GM12892 (cell line): Measurements from ENCODE around the gene EMILIN1. TPM values are rescaled to one million over a fixed set of nuclear protein-coding genes. Genes with fewer than 3 reads are reported as not detected.

ENCODE experiments used
- DNase-seq: peaks from one replicate; pipeline ENCODE4 v3.0.0; 2011; ENCODE audit not compliant: insufficient read length
- FAIRE-seq: peaks from 2 replicates; lab custom pipeline; 2011; peaks lifted over from hg19 to GRCh38; lab: Jason Lieb, UNC
- POLR2A ChIP-seq: IDR thresholded peaks from 2 replicates; pipeline ENCODE4 v1.6.1; 2011; ENCODE audit warnings: low read depth, low read length, control low read depth
- POLR2AphosphoS5 ChIP-seq: IDR thresholded peaks from 2 replicates; pipeline ENCODE4 v1.6.1; 2011; ENCODE audit warnings: low read depth, low read length, control low read depth
- TAF1 ChIP-seq: IDR thresholded peaks from 2 replicates; pipeline ENCODE4 v1.6.1; 2011; ENCODE audit warnings: low read depth, mild to moderate bottlenecking, control low read depth, low read length, borderline replicate concordance
- polyA plus RNA-seq: library from polyadenylated mRNA; unstranded; fragments of >200 nt; gene quantifications from one replicate; pipeline ENCODE4 v1.2.1, GENCODE V29; 2012; ENCODE audit warnings: missing spikeins, inconsistent platforms; ENCODE audit not compliant: missing spikeins

Gene EMILIN1
- polyA plus RNA-seq: 0.17 TPM

GRCh38 chr2:27078267-27079194 lies at the start of gene EMILIN1:
TSS of gene EMILIN1 (plus strand) at chr2:27078615. CDS start at chr2:27079066, 451 bp downstream.
- FAIRE-seq: no peak
- no peak for DNase-seq

GRCh38 chr2:27029051-27029450 lies 49.4 kb upstream of the EMILIN1 start:
- TF ChIP-seq POLR2A: no peak
- no peak for TF ChIP-seq POLR2AphosphoS5
- no peak for TF ChIP-seq TAF1
- DNase-seq: no peak
- no peak for FAIRE-seq

More at GRCh38 chr2:27078267-27079194, at the start of gene EMILIN1:
- TF ChIP-seq POLR2AphosphoS5 (no peak), POLR2A (no peak), TAF1 (no peak)

- TF ChIP-seq POLR2AphosphoS5 (peak; percentile 61; the same call in 1 of the 2 replicates), POLR2A (peak; percentile 83), TAF1 (peak; percentile 38; the same call in 1 of the 2 replicates)
- peak; percentile 98 for DNase-seq
- FAIRE-seq: peak; percentile 92
Measured at GRCh38 chr2:27032495-27033252, 45.7 kb upstream of the EMILIN1 start, which contains the start of gene TMEM214. TSS of gene TMEM214 (plus strand) at chr2:27032965. CDS start at chr2:27033016, 51 bp downstream.

- DNase-seq: no peak
- FAIRE-seq: no peak
- TF ChIP-seq POLR2AphosphoS5 (no peak; the same call in 1 of the 2 replicates), TAF1 (no peak), POLR2A (no peak)
Measured at GRCh38 chr2:27033253-27033852, 45.1 kb upstream of the EMILIN1 start.

- FAIRE-seq (no peak), DNase-seq (no peak)
- no peak for TF ChIP-seq POLR2A
- no peak for TF ChIP-seq POLR2AphosphoS5
- no peak for TF ChIP-seq TAF1
Measured at GRCh38 chr2:27038012-27038411, 40.4 kb upstream of the EMILIN1 start.

- TF ChIP-seq POLR2A (no peak), POLR2AphosphoS5 (no peak), TAF1 (no peak)
- DNase-seq (no peak), FAIRE-seq (no peak)
Measured at GRCh38 chr2:27038631-27039339, 39.6 kb upstream of the EMILIN1 start.

- DNase-seq: no peak
- no peak for TF ChIP-seq TAF1
- no peak for TF ChIP-seq POLR2A
- TF ChIP-seq POLR2AphosphoS5: no peak
- FAIRE-seq: no peak
Measured at GRCh38 chr2:27039426-27039825, 39.0 kb upstream of the EMILIN1 start.

- no peak for DNase-seq
- FAIRE-seq: no peak
- TF ChIP-seq TAF1 (no peak), POLR2A (no peak), POLR2AphosphoS5 (no peak)
Measured at GRCh38 chr2:27039871-27040270, 38.5 kb upstream of the EMILIN1 start.

GRCh38 chr2:27040282-27040681 lies 38.1 kb upstream of the EMILIN1 start:
- TF ChIP-seq TAF1: no peak
- no peak for TF ChIP-seq POLR2A
- TF ChIP-seq POLR2AphosphoS5: no peak
- FAIRE-seq: no peak
- no peak for DNase-seq

GRCh38 chr2:27041752-27042151 lies 36.7 kb upstream of the EMILIN1 start:
- no peak for DNase-seq
- TF ChIP-seq POLR2A (no peak), POLR2AphosphoS5 (no peak), TAF1 (no peak)
- FAIRE-seq: no peak
